HFF-Myc (cell line): ENCODE measurements around the gene ZAR1L.
A peak's percentile ranks its signal among the peaks of the same experiment; 100 is the strongest.

Experiments used
- DNase-seq: peaks from one replicate; pipeline ENCODE4 v3.0.0-alpha.2; 2011; ENCODE audit warnings: low read depth; ENCODE audit errors: extremely low read depth
- H3K4me3 ChIP-seq: replicated peaks from 2 replicates; pipeline ENCODE4 v1.5.1; 2011; ENCODE audit warnings: low read depth, mild to moderate bottlenecking, control low read depth, low read length
- TF ChIP-seq, protein P1 (sequence below): IDR thresholded peaks from 2 replicates; pipeline ENCODE4 v1.5.1; 2012; ENCODE audit warnings: mild to moderate bottlenecking, low read depth, low read length, control low read depth; ENCODE audit errors: missing control alignments

ZAR1L gene

DNA sequence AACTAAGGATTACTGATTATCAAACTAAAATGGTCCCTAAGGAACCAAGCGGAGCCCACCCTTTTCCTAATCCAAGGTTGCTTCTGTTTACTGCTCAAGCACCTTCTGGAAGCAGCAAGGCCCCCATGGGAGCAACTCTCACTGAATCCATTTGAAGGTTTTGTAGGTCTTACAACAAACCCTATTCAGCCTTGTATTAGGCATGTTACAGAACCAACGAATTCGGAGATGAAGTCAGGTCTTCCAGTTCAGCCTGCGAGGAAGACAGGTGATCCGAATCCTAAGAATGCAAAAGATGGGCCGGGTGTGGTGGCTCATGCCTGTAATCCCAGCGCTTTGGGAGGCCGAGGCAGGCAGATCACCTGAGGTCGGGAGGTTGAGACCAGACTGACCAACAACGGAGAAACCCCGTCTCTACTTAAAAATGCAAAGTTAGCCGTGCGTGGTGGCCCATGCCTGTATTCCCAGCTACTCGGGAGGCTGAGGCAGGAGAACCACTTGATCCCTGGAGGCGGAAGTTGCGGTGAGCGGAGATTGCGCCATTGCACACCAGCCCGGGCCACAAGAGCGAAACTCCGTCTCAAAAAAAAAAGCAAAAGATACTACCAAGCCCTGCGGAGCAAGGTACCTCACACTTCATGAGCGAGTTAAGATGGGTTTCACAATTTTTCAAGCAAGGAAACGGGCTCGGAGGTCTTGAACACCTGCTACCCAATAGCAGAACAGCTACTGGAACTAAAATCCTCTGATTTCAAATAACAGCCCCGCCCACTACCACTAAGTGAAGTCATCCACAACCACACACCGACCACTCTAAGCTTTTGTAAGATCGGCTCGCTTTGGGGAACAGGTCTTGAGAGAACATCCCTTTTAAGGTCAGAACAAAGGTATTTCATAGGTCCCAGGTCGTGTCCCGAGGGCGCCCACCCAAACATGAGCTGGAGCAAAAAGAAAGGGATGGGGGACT lies 609 bp downstream of the ZAR1L start:
- TF ChIP-seq, protein P1, sequence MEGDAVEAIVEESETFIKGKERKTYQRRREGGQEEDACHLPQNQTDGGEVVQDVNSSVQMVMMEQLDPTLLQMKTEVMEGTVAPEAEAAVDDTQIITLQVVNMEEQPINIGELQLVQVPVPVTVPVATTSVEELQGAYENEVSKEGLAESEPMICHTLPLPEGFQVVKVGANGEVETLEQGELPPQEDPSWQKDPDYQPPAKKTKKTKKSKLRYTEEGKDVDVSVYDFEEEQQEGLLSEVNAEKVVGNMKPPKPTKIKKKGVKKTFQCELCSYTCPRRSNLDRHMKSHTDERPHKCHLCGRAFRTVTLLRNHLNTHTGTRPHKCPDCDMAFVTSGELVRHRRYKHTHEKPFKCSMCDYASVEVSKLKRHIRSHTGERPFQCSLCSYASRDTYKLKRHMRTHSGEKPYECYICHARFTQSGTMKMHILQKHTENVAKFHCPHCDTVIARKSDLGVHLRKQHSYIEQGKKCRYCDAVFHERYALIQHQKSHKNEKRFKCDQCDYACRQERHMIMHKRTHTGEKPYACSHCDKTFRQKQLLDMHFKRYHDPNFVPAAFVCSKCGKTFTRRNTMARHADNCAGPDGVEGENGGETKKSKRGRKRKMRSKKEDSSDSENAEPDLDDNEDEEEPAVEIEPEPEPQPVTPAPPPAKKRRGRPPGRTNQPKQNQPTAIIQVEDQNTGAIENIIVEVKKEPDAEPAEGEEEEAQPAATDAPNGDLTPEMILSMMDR: no peak
- no peak for DNase-seq
- peak overlapping the region; percentile 51 for H3K4me3 ChIP-seq

DNA sequence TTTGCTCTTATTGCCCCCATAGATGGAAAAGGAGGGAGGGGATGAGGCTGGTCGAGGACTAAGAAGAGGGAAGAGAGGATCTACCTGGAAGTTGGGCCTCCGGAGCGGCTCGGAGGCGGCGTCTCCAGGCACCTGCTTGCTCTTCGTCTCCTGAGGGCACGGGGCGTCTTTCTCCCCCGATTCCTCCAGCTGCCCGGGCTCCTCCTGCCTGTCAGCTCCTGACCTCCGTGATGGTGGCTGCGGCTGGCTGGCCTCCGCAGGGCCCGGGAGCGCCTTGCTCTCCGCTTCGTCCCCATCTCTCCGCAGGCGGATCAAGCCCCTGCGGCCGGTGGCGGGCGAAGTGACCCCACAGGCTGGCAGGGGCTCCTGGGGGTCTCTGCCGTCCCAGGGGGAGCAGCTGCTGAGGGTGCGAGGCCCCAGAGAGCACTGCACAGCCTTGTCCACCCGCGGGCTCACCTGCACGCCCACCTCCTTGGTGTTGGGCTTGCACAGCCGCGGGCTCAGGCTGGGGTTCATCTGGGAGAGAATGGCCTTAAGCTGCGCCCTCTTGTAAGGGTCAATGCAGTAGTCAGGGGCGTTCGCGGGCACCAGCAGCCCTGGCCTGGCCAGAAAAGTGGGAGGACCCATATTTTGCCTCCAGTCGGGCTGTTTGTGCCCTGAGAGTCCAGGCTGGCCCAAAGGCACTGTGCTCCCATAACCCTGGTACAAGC lies 3.8 kb downstream of the ZAR1L start:
- TF ChIP-seq, protein P1: no peak
- H3K4me3 ChIP-seq: no peak overlapping the region
- DNase-seq: no peak

DNA sequence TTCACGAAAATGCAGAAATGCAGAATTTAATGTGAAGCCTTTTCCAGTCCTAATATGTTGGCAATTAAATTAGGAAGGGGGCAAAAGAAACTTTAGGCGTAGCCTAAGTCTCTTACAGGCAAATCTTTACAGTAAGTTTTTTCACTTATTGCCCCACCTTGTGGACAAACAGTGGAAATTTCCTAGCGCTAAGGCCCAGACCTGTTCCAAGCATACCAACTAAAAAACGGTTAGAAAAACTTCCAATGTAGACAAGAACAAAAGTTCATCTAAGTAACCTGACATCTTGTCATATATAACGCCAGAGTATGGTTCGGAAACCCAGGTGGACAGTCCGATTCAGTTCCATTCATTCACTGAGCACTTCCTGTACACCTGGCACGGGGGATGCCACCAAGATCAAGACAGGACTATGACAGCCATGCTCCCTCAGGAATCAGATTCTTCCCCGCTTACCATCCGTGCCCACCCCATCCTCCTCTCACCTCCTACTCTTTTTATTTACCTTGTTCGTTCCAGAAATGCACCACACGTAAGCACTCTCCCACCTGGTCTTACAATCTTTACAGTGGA lies 4.9 kb downstream of the ZAR1L start:
- TF ChIP-seq, protein P1: peak; percentile 59
- no peak for DNase-seq
- H3K4me3 ChIP-seq: no peak overlapping the region

DNA sequence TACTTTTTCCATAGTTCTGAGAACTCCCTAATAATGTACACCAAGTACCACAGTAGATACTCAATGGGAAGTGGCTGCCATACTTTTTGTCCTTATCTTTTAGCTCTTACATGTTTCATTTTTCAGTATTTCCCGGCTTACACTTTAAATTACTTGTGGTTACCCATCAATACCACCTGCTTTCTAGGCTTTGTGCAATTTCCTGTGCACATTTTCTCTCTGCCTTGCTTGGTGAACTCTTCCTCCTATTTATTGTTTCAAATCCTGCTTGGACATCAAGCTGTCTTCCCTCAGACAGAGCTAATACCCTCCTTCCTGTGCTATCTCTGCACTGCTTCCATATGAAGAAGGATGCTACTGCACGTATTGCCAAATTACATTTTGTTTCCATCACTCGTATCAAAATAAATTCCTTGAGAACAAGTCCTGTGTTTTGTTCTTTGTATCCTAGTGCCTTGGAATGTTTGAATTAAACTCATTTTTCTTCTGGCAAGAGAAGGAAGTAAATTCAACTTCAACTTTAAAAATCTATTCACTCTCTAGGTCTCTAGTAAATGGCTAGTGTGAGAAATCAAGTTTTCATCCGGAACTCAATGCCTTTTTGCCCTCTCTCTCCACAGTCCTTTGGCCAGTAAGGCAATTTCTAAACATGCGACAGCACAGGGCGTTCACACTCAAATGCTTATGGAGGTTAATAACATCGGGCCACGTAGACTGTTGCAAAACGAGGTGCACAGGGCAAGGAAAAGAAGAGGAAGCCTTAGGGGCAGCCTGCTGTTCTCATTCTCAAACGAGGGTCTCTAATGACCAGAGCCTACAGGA lies 5.6 kb downstream of the ZAR1L start:
- TF ChIP-seq, protein P1: no peak
- no peak overlapping the region for H3K4me3 ChIP-seq
- DNase-seq: no peak

DNA sequence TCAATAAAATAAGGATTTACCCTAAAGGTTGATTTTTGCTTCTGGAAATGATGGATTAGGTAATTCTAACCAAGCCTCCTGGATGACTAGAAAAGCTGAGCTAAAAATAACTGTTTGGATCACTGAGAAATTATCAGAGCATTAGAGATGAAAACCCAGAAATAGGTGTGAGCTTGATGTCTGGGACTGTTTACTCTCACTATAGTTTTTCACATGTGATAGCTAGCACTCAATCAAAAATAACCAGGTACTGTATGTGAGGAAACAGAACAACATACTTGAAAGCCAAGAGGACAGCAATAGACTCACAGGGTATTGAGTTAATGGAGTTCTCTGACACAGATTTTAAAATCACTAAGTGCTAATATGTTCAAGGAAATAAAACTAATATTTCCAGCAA lies 9.5 kb downstream of the ZAR1L start:
- no peak overlapping the region for H3K4me3 ChIP-seq
- TF ChIP-seq, protein P1: no peak
- DNase-seq: no peak

DNA sequence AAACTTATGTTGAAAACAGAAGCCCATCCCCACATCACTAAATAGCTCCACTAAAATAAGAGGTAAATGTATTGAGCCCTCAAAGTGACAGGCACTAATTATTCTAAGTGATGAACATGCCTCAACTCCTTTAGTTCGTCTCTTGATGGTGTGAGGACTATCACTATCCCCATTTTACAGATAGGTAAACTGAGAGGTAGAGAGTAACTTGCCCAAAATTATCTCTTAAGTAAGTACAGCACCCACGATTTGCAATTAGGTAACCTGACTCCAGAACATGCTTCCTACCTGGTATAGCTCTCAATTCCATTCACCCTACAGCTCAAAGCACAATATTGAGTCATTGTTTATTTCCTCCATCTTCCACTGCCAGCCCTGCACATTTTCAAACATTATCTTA lies 12.7 kb downstream of the ZAR1L start:
- TF ChIP-seq, protein P1: no peak
- no peak overlapping the region for H3K4me3 ChIP-seq
- DNase-seq: no peak
